Mesenchymal stem cell (in vitro differentiated cells and primary cell): ENCODE data around the gene CELF2.

ENCODE experiments used
- DNase-seq: peaks from one replicate; pipeline ENCODE4 v3.0.0-alpha.2; 2013
- H2AFZ ChIP-seq: one replicate; pipeline ENCODE4 v1.6.1; 2013; ENCODE audit warnings: low read depth, mild to moderate bottlenecking, control low read depth, inconsistent platforms, low read length, moderate library complexity
- H2AK5ac ChIP-seq: 2 replicates; pipeline ENCODE4 v1.6.1; 2013; ENCODE audit warnings: low read length, moderate library complexity, mild to moderate bottlenecking, inconsistent platforms; ENCODE audit not compliant: severe bottlenecking
- H2BK120ac ChIP-seq: one replicate; pipeline ENCODE4 v1.6.1; 2013; ENCODE audit warnings: low read depth, mild to moderate bottlenecking, inconsistent platforms, low read length, moderate library complexity
- H2BK12ac ChIP-seq, 2 experiments: one replicate each; pipeline ENCODE4 v1.6.1; 2013; ENCODE audit warnings: inconsistent platforms in 2 of 2, low read length in 2 of 2, mild to moderate bottlenecking in 2 of 2, moderate library complexity in 2 of 2, control low read depth in 1 of 2
- H2BK15ac ChIP-seq: one replicate; pipeline ENCODE4 v1.6.1; 2013; ENCODE audit warnings: mild to moderate bottlenecking, low read depth, inconsistent platforms; ENCODE audit not compliant: poor library complexity, severe bottlenecking
- H2BK5ac ChIP-seq: 2 replicates; pipeline ENCODE4 v1.6.1; 2013; ENCODE audit warnings: low read depth, mild to moderate bottlenecking, low read length, control low read depth, inconsistent platforms; ENCODE audit not compliant: poor library complexity, severe bottlenecking
- H3K14ac ChIP-seq, 2 experiments: one replicate each; pipeline ENCODE4 v1.6.1; 2013; ENCODE audit warnings: inconsistent platforms in 2 of 2, low read length in 2 of 2, control low read depth in 1 of 2, mild to moderate bottlenecking in 1 of 2, moderate library complexity in 1 of 2
- H3K18ac ChIP-seq, 2 experiments: one replicate each; pipeline ENCODE4 v1.6.1; 2013; ENCODE audit warnings: inconsistent platforms in 2 of 2, low read length in 2 of 2, control low read depth in 1 of 2, low read depth in 1 of 2, mild to moderate bottlenecking in 1 of 2
- H3K23ac ChIP-seq, 2 experiments: one replicate each; pipeline ENCODE4 v1.6.1; 2013; ENCODE audit warnings: inconsistent platforms in 2 of 2, low read length in 2 of 2, mild to moderate bottlenecking in 2 of 2, moderate library complexity in 2 of 2, control low read depth in 1 of 2
- H3K27ac ChIP-seq: 2 replicates; pipeline ENCODE4 v1.5.1; 2013; ENCODE audit warnings: mild to moderate bottlenecking, moderate library complexity, low read length, control low read depth, inconsistent platforms; ENCODE audit not compliant: poor library complexity, severe bottlenecking
- H3K27me3 ChIP-seq, 2 experiments: 2 replicates each; pipeline versions ENCODE4 v1.6.1 to v1.7.0; 2013; ENCODE audit warnings: low read length in 2 of 2, mild to moderate bottlenecking in 2 of 2, moderate library complexity in 2 of 2, control low read depth in 1 of 2, inconsistent platforms in 1 of 2; ENCODE audit not compliant: control insufficient read depth in 1 of 2, insufficient read depth in 1 of 2
- H3K36me3 ChIP-seq, 2 experiments: 2 replicates each; pipeline versions ENCODE4 v1.6.1 to v1.7.0; 2013; ENCODE audit warnings: low read length in 2 of 2, control low read depth in 1 of 2, inconsistent platforms in 1 of 2, low read depth in 1 of 2, mild to moderate bottlenecking in 1 of 2; ENCODE audit not compliant: insufficient read depth in 2 of 2, control insufficient read depth in 1 of 2
- H3K4ac ChIP-seq, 2 experiments: one replicate each; pipeline ENCODE4 v1.6.1; 2013; ENCODE audit warnings: inconsistent platforms in 2 of 2, low read length in 2 of 2, mild to moderate bottlenecking in 2 of 2, moderate library complexity in 2 of 2, control low read depth in 1 of 2, low read depth in 1 of 2
- H3K4me1 ChIP-seq: 2 replicates; pipeline ENCODE4 v1.6.1; 2013; ENCODE audit warnings: low read depth, low read length, control low read depth; ENCODE audit not compliant: control insufficient read depth, insufficient read depth
- H3K4me2 ChIP-seq: 2 replicates; pipeline ENCODE4 v1.6.1; 2013; ENCODE audit warnings: low read length, mild to moderate bottlenecking, inconsistent platforms; ENCODE audit not compliant: poor library complexity, severe bottlenecking
- H3K4me3 ChIP-seq, 2 experiments: 2 replicates each; pipeline versions ENCODE4 v1.5.1 to v1.7.0; 2013; ENCODE audit warnings: low read length in 2 of 2, mild to moderate bottlenecking in 2 of 2, control low read depth in 1 of 2, low read depth in 1 of 2; ENCODE audit not compliant: insufficient read depth in 1 of 2
- H3K79me1 ChIP-seq: replicated peaks from 2 replicates; pipeline ENCODE4 v1.6.1; 2013; ENCODE audit warnings: mild to moderate bottlenecking, control low read depth, low read length, inconsistent platforms; ENCODE audit not compliant: poor library complexity, severe bottlenecking
- H3K9ac ChIP-seq: 2 replicates; pipeline ENCODE4 v1.7.0; 2013; ENCODE audit warnings: mild to moderate bottlenecking, low read length, moderate library complexity
- H3K9me3 ChIP-seq: 2 replicates; pipeline ENCODE4 v1.7.0; 2013; ENCODE audit warnings: mild to moderate bottlenecking, low read length; ENCODE audit not compliant: control insufficient read depth
- H4K8ac ChIP-seq: one replicate; pipeline ENCODE4 v1.6.1; 2013; ENCODE audit warnings: inconsistent platforms, mild to moderate bottlenecking, low read length, moderate library complexity
- H4K91ac ChIP-seq: one replicate; pipeline ENCODE4 v1.6.1; 2013; ENCODE audit warnings: mild to moderate bottlenecking, low read length, inconsistent platforms
- WGBS: methylation state at CpG from one replicate; pipeline ENCODE4 v1.1.7; 2013; ENCODE audit warnings: mixed read lengths; 5-methylcytosine and 5-hydroxymethylcytosine counted together

The CELF2 gene

DNA sequence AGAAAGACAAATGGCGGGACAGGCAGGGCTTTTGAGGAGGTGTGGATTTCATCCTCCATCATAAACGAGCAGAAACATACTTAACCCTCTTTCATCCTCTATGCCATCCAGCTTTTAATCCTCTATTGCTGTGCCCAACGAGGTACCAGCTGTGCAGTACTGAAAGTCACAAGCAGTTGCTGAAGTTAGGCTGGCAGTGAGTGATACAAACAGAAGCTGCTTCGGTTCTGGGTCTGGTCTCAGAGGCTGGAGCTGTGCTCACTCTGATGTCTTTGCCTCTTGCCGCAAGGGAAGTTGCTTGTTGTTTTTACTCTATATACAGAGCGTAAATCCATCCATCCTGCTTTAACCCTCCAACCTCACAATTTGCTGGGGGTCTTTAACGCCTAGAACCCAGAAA lies 235.2 kb downstream of the CELF2 start:
- peaks cover 22 to 52% of the 10 kb centered on the region in 2 experiments for H3K36me3 ChIP-seq
- no peak overlapping the region for H4K8ac ChIP-seq
- WGBS, result 80% methylated on average over 6 of the region's 7 CpGs
- H3K14ac ChIP-seq, result no peak overlapping the region
- no peak overlapping the region for H3K23ac ChIP-seq
- no peak overlapping the region for H2BK12ac ChIP-seq
- H2AFZ ChIP-seq, result no peak overlapping the region
- no peak overlapping the region for H3K9ac ChIP-seq
- no peak overlapping the region for H3K18ac ChIP-seq
- no peaks in the 10 kb centered on the region for H3K9me3 ChIP-seq
- H3K79me1 ChIP-seq, result peaks cover 6% of the 10 kb centered on the region
- H3K27ac ChIP-seq, result no peak overlapping the region
- H3K4me2 ChIP-seq, result no peak overlapping the region
- H4K91ac ChIP-seq, result no peak overlapping the region
- H2BK5ac ChIP-seq, result no peak overlapping the region
- no peak for DNase-seq
- no peak overlapping the region for H2BK120ac ChIP-seq
- H3K4me3 ChIP-seq, result no peak overlapping the region
- no peak overlapping the region for H3K4ac ChIP-seq
- H2AK5ac ChIP-seq, result no peak overlapping the region
- H3K27me3 ChIP-seq, result no peaks in the 10 kb centered on the region
- H3K4me1 ChIP-seq, result no peaks in the 10 kb centered on the region
- H2BK15ac ChIP-seq, result no peak overlapping the region

- Histone ChIP-seq H3K23ac (no peak overlapping the region), H4K91ac (no peak overlapping the region), H3K18ac (no peak overlapping the region), H3K27ac (no peak overlapping the region), H2BK15ac (no peak overlapping the region), H3K9me3 (no peaks in the 10 kb centered on the region), H2AFZ (no peak overlapping the region), H3K4ac (no peak overlapping the region), H3K4me3 (no peak overlapping the region), H3K36me3 (peaks cover 25 to 58% of the 10 kb centered on the region in 2 experiments), H3K4me1 (no peaks in the 10 kb centered on the region), H3K79me1 (peaks cover 6% of the 10 kb centered on the region), H2AK5ac (no peak overlapping the region), H2BK12ac (no peak overlapping the region), H3K9ac (no peak overlapping the region), H2BK5ac (no peak overlapping the region), H3K14ac (no peak overlapping the region), H3K27me3 (no peaks in the 10 kb centered on the region), H2BK120ac (no peak overlapping the region), H3K4me2 (no peak overlapping the region), H4K8ac (no peak overlapping the region)
- 95% methylated on average over 7 of the region's 10 CpGs for WGBS
- no peak for DNase-seq
These were observed 235.8 kb downstream of the CELF2 start for GRCh38 chr10:11253385-11254002.

GRCh38 chr10:11255156-11255555 lies 237.5 kb downstream of the CELF2 start:
- Histone ChIP-seq H3K4me3 (no peak overlapping the region), H3K18ac (no peak overlapping the region), H4K91ac (no peak overlapping the region), H3K27ac (no peak overlapping the region), H3K4ac (no peak overlapping the region), H2BK12ac (no peak overlapping the region), H2AK5ac (no peak overlapping the region), H3K9me3 (no peaks in the 10 kb centered on the region), H3K4me2 (no peak overlapping the region), H2BK120ac (no peak overlapping the region), H2BK15ac (no peak overlapping the region), H3K4me1 (no peaks in the 10 kb centered on the region), H3K9ac (no peak overlapping the region), H3K23ac (no peak overlapping the region), H3K36me3 (peaks cover 37 to 71% of the 10 kb centered on the region in 2 experiments), H3K79me1 (peaks cover 6% of the 10 kb centered on the region), H3K14ac (no peak overlapping the region), H2BK5ac (no peak overlapping the region), H4K8ac (no peak overlapping the region), H3K27me3 (no peaks in the 10 kb centered on the region), H2AFZ (no peak overlapping the region)
- DNase-seq, result no peak
- 98% methylated on average over 12 of the region's 12 CpGs for WGBS

- Histone ChIP-seq H2BK120ac (no peak overlapping the region), H4K91ac (no peak overlapping the region), H3K4me3 (no peak overlapping the region), H2AFZ (no peak overlapping the region), H4K8ac (no peak overlapping the region), H3K79me1 (peaks cover 6% of the 10 kb centered on the region), H3K14ac (no peak overlapping the region), H3K27me3 (no peaks in the 10 kb centered on the region), H3K36me3 (peaks cover 36 to 72% of the 10 kb centered on the region in 2 experiments), H3K27ac (no peak overlapping the region), H3K23ac (no peak overlapping the region), H3K4ac (no peak overlapping the region), H3K4me2 (no peak overlapping the region), H3K9ac (no peak overlapping the region), H3K18ac (no peak overlapping the region), H2AK5ac (no peak overlapping the region), H2BK5ac (no peak overlapping the region), H2BK15ac (no peak overlapping the region), H3K9me3 (no peaks in the 10 kb centered on the region), H3K4me1 (no peaks in the 10 kb centered on the region), H2BK12ac (no peak overlapping the region)
- no peak for DNase-seq
- 83% methylated on average over 5 of the region's 7 CpGs for WGBS
These were observed 238.2 kb downstream of the CELF2 start for GRCh38 chr10:11255796-11256444.
